ENCODE data around the gene ATF6.

ATF6 gene

GRCh38 chr1:161905269-161905884 lies 139.3 kb downstream of the ATF6 start:
- no peak for DNase-seq

- DNase-seq, result no peak
Measured at GRCh38 chr1:161907265-161907664, 141.1 kb downstream of the ATF6 start.

- no peak for DNase-seq
Measured at GRCh38 chr1:161908264-161908663, 142.1 kb downstream of the ATF6 start.

- no peak for DNase-seq
Measured at GRCh38 chr1:161910604-161911003, 144.5 kb downstream of the ATF6 start.

- no peak for DNase-seq
Measured at GRCh38 chr1:161913482-161914140, 147.5 kb downstream of the ATF6 start.

- DNase-seq, result no peak
Measured at GRCh38 chr1:161914595-161914994, 148.5 kb downstream of the ATF6 start.

GRCh38 chr1:161915051-161915503 lies 149.0 kb downstream of the ATF6 start:
- no peak for DNase-seq

GRCh38 chr1:161915978-161916377 lies 149.9 kb downstream of the ATF6 start:
- DNase-seq, result no peak

- DNase-seq, result no peak
Measured at GRCh38 chr1:161919229-161919628, 153.1 kb downstream of the ATF6 start.

GRCh38 chr1:161921491-161921890 lies 155.4 kb downstream of the ATF6 start:
- DNase-seq, result no peak

- DNase-seq, result no peak
Measured at GRCh38 chr1:161921990-161922389, 155.9 kb downstream of the ATF6 start.

- DNase-seq, result no peak
Measured at GRCh38 chr1:161928056-161928455, 161.9 kb downstream of the ATF6 start.

GRCh38 chr1:161929137-161929536 lies 163.0 kb downstream of the ATF6 start:
- no peak for DNase-seq

GRCh38 chr1:161930064-161930463 lies 163.9 kb downstream of the ATF6 start:
- DNase-seq, result no peak

- DNase-seq, result no peak
Measured at GRCh38 chr1:161932668-161933067, 166.5 kb downstream of the ATF6 start.

GRCh38 chr1:161933592-161934588 lies 167.8 kb downstream of the ATF6 start:
- no peak for DNase-seq

GRCh38 chr1:161935264-161935663 lies 169.1 kb downstream of the ATF6 start:
- DNase-seq, result no peak

GRCh38 chr1:161936786-161937185 lies 170.7 kb downstream of the ATF6 start:
- no peak for DNase-seq

GRCh38 chr1:161940866-161941591 lies 174.9 kb downstream of the ATF6 start:
- no peak for DNase-seq

GRCh38 chr1:161941726-161942436 lies 175.8 kb downstream of the ATF6 start:
- no peak for DNase-seq

- no peak for DNase-seq
Measured at GRCh38 chr1:161943737-161944136, 177.6 kb downstream of the ATF6 start.

- no peak for DNase-seq
Measured at GRCh38 chr1:161944381-161944780, 178.3 kb downstream of the ATF6 start.

Measured in right hindlimb (tissue), 1 donor.